Upper lobe of right lung (tissue), 1 donor: Measurements from ENCODE around the gene ATXN7. TPM values are rescaled to one million over a fixed set of nuclear protein-coding genes. Genes with fewer than 3 reads are reported as not detected.
A peak's percentile ranks its signal among the peaks of the same experiment; 100 is the strongest.

Experiments
- ATAC-seq: fragments of 200-7000 bp; cut with Tn5 transposase; one replicate; pipeline ENCODE4 v1.9.1; 2020; ENCODE audit warnings: mild to moderate bottlenecking, moderate library complexity
- DNase-seq: peaks from one replicate; pipeline ENCODE4 v3.0.0-alpha.2; 2020
- H3K27ac ChIP-seq: fragments of 200-600 bp; one replicate; pipeline ENCODE4 v1.8.0; 2022
- H3K27me3 ChIP-seq: fragments of 200-600 bp; one replicate; pipeline ENCODE4 v1.8.0; 2022; ENCODE audit warnings: mild to moderate bottlenecking
- H3K36me3 ChIP-seq: fragments of 200-600 bp; one replicate; pipeline ENCODE4 v1.8.0; 2022
- H3K4me1 ChIP-seq: fragments of 200-600 bp; one replicate; pipeline ENCODE4 v1.8.0; 2022
- H3K4me3 ChIP-seq: fragments of 200-600 bp; one replicate; pipeline ENCODE4 v1.8.0; 2022; ENCODE audit warnings: mild to moderate bottlenecking
- H3K9me3 ChIP-seq: fragments of 200-600 bp; one replicate; pipeline ENCODE4 v1.8.0; 2022
- intact Hi-C: fragments of 100-400 bp; cut with DNase I; formaldehyde crosslinking; loops from one replicate; pipeline ENCODE4 v1.11.0; 2022
- total RNA-seq: library from RNA; stranded (reverse); fragmentation: NEBNext Ultra II Directional; extraction: Animal tissue kit (Norgen Biotek cat#: 25700); gene quantifications from one replicate; pipeline ENCODE4 v1.2.1, GENCODE V29; 2021
- TF ChIP-seq, protein P1 (sequence below): fragments of 200-600 bp; IDR thresholded peaks from one replicate; pipeline ENCODE4 v1.8.0; 2022; ENCODE audit warnings: antibody characterized with exemption
- donor health status: DM: no; HTN: yes; CAD: no; lungs with severe emphysema.

The ATXN7 gene
- total RNA-seq, 1 donor from 2014 or later = 35.5 TPM

DNA sequence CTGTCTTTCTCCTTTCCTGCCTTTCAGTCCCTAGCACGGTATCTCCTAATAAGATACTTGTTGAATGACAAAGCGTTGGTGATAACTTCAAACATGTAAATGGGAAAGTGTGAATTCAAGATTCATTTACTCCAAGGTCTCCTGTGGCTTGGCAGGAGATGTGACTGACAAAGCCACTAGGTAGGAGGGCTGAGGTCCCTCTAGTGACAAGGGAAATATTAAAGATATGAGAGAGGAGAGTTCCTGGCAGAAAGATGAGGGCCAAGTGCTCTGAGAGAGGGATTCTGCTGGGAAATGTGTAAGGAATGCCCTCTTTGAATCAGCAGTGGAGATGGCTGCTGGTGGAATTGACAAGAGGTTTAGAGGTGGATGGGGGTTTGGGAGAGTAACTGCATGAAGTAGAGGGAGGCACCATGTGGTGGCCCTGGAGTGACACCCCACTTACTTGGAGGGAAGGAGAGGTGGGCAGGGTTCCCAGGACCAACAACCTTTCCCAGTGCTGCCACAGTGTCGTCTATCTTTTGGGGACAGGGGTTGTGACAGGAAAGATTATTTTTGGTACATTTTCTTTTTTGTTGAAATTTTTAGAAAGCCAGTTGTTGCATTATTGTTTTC lies 91.5 kb downstream of the ATXN7 start:
- TF ChIP-seq, protein P1, sequence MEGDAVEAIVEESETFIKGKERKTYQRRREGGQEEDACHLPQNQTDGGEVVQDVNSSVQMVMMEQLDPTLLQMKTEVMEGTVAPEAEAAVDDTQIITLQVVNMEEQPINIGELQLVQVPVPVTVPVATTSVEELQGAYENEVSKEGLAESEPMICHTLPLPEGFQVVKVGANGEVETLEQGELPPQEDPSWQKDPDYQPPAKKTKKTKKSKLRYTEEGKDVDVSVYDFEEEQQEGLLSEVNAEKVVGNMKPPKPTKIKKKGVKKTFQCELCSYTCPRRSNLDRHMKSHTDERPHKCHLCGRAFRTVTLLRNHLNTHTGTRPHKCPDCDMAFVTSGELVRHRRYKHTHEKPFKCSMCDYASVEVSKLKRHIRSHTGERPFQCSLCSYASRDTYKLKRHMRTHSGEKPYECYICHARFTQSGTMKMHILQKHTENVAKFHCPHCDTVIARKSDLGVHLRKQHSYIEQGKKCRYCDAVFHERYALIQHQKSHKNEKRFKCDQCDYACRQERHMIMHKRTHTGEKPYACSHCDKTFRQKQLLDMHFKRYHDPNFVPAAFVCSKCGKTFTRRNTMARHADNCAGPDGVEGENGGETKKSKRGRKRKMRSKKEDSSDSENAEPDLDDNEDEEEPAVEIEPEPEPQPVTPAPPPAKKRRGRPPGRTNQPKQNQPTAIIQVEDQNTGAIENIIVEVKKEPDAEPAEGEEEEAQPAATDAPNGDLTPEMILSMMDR = no peak
- peaks cover 21% of the 10 kb centered on the region for H3K4me1 ChIP-seq
- H3K9me3 ChIP-seq = no peaks in the 10 kb centered on the region
- intact Hi-C loops = no loop called here
- no peak overlapping the region for H3K27ac ChIP-seq
- DNase-seq (no peak), ATAC-seq (no peak)
- H3K27me3 ChIP-seq = no peaks in the 10 kb centered on the region
- H3K4me3 ChIP-seq = no peak overlapping the region
- peaks cover 7% of the 10 kb centered on the region for H3K36me3 ChIP-seq

DNA sequence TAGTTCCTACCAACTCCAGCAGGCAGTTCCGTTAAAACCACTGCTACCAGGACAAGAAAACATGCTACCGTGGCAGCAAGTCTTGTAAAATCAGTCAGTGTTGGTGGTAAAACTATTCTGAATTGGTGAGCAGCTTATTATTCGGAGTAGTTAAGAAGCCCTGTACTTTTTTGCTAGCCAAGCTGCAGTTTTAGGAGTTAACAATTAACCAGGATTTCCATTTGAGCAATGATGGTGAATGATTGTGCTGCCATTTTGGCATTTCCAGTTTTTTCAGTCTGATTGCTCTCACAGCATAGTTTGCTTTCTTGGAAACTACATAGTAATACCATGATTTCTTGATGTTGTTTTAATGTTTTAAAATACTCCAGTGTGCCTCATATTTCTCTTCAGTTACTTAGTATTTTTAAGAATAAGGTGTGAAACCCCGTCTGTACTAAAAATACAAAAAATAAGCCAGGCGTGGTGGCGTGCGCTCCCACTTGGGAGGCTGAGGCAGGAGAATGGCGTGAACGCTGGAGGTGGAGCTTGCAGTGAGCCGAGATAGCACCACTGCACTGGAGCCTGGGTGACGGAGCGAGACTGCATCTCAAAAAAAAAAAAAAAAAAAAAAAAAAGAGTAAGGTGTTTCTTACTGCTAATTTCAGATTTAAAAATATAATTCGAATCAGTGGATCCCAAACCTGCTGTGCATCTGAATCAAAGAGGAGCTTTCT lies 92.3 kb downstream of the ATXN7 start:
- ATAC-seq (no peak), DNase-seq (no peak)
- no peaks in the 10 kb centered on the region for H3K9me3 ChIP-seq
- intact Hi-C loops = no loop called here
- H3K4me1 ChIP-seq = peaks cover 23% of the 10 kb centered on the region
- H3K27me3 ChIP-seq = no peaks in the 10 kb centered on the region
- peaks cover 7% of the 10 kb centered on the region for H3K36me3 ChIP-seq
- TF ChIP-seq, protein P1 = no peak
- H3K4me3 ChIP-seq = no peak overlapping the region
- H3K27ac ChIP-seq = no peak overlapping the region

DNA sequence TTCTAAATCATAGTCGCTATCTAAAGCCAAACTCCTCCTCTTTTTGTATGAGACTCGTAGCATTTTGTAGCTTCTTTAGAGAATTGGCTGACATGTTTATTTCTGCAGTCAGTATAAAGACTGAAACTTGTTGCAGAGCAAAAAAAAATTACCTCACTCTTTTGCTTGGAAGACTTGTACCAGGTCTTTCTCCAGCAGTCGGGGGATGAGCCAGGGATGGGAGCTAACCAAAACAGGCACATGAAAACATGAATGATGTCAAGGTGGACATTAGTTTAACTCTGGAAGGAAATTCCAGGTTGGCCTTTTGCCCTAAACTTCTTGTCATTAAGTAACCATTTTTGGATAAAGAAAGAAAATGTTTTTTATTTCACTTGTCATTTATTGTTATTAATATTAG lies 95.5 kb downstream of the ATXN7 start:
- Histone ChIP-seq H3K9me3 (no peaks in the 10 kb centered on the region), H3K36me3 (peaks cover under 1% of the 10 kb centered on the region), H3K4me1 (peaks cover 24% of the 10 kb centered on the region), H3K27ac (no peak overlapping the region), H3K4me3 (no peak overlapping the region), H3K27me3 (no peaks in the 10 kb centered on the region)
- TF ChIP-seq, protein P1 = no peak
- ATAC-seq (no peak), DNase-seq (no peak)
- intact Hi-C loops = no loop called here

DNA sequence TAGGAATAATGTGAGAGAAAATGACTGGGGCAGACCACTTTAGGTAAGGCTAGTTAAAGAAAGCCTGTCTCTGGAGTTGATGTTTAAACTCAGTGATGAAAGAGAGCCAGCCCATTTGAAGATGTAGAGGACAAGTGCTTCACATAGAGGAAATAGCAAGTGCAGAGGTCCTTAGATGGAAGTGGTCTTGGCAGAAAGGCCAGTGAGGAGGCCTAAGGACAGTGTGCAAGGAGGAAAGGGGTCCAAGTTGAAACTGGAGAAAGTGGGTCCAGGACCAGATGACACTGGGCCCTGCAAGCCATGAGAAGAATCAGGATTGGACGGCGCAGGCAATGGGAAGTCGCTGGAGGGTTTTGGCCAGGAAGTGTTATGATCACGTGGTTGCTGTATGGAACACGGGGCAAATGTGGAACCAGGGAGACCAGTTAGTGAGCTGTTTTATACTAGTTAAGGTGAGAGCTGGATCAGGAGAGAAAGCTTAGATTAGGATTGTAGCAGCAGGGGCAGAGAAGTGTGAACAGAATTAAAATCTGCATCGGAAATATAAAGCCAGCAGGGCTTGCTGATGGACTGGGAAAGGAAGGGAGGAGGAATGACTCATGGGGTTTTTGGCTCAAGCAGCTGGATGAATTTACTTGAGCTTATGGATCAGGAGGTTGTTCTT lies 96.5 kb downstream of the ATXN7 start:
- H3K4me3 ChIP-seq = peak overlapping the region; percentile 12
- no peaks in the 10 kb centered on the region for H3K9me3 ChIP-seq
- intact Hi-C loops = no loop called here
- TF ChIP-seq, protein P1 = no peak
- no peak overlapping the region for H3K27ac ChIP-seq
- no peak for DNase-seq
- peak; percentile 70 for ATAC-seq
- peaks cover 30% of the 10 kb centered on the region for H3K4me1 ChIP-seq
- no peaks in the 10 kb centered on the region for H3K27me3 ChIP-seq
- H3K36me3 ChIP-seq = no peaks in the 10 kb centered on the region

GRCh38 chr3:63961891-63962290 lies 98.2 kb downstream of the ATXN7 start:
- Histone ChIP-seq H3K4me1 (peaks cover 35% of the 10 kb centered on the region), H3K36me3 (no peaks in the 10 kb centered on the region), H3K9me3 (no peaks in the 10 kb centered on the region), H3K4me3 (no peak overlapping the region), H3K27me3 (no peaks in the 10 kb centered on the region), H3K27ac (no peak overlapping the region)
- TF ChIP-seq, protein P1 = peak; percentile 78
- DNase-seq (no peak), ATAC-seq (peak; percentile 81)
- intact Hi-C loops = no loop called here
